NCI-H82 treated with DMSO at 0.1 percent for 48 hours (cell line): ENCODE results near the gene DTHD1.

Source experiments
- DNase-seq: peaks from one replicate; lab custom pipeline; 2025; ENCODE audit not compliant: unreplicated experiment; lab: John Stamatoyannopoulos, UW

DTHD1 gene

DNA sequence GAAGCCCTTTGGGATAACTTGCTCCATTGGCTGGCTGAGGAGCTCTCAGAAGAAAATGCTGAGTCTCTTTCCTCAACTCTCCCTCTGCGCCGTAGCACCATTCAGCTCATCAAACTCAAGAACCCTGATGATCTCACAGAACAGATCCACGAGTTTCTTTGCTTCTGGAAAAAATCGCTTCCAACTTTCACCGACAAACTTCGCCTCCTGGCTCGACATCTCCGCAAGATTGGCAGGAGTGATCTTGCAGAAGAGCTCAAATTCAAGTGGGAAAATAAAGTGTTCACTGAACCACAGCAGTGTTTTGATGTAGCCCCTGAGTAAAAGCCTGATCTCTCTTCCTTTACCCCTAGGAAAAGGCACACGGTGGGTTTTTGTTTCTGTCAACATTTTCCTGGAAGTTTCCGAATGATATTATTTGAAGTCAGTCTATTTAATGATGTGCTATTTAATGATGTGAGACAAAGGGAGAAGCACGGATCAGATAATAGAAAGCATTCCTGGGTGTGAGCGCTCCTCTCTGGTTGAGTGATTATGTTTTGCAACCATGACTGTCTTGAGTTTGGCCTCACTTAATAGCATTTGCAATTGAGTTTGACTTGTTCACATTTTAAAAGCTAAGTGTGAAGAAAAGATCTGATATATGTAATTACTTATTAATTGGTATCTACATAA lies 62.2 kb downstream of the DTHD1 start:
- no peak for DNase-seq

DNA sequence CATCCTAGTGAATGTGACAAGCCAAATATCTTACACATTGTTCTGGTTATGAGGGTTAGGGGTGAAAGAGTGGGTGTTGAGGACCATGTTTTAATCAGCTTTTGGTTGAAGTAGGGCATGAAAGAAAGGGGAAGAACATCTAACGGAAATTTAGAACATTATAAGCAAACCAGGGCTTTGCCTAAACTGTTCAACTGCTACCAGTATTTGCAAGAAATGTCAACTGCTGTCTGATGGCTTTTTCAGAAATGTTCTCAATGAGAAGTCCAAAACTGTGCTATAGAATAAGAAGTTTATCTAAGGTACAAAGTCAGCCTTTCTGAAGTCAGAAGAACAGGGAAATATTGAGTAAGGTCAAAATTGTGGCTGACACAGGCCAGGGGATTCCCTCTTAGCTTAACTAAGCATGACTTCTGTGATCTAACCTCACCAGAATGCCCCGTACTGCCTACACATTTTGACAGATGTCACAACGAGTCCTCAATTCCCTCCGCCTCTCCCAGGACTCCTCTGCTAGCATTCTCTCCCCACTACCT lies 67.1 kb downstream of the DTHD1 start:
- DNase-seq = no peak

DNA sequence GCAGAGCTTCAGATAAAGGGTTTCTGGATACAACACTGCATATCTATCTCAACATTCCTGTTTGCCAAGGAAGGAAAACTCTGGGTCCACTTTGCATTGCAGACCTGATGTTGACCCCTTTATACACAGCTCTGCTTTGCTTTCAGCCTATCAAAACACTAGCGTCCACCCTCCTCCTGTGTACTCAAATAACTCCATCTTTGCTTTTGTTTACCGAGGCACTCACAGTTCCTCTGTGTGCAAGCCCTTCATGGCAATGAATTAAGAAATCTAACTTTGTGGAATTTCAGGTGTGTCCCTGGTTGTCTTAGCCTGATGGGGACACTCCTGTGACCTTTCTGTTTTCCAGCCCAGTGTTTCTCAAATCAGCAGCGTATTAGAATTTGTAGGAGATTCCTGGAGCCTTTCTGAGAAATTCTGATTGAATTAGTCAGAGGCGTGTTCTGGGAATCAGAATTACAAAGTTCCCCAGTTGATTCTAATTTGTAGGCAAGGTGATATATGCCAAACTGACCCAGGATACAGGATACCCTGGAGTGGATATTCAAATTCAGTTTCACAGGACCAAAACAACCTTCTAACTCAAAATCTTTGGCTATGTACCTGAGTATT lies 68.6 kb downstream of the DTHD1 start:
- DNase-seq = no peak

DNA sequence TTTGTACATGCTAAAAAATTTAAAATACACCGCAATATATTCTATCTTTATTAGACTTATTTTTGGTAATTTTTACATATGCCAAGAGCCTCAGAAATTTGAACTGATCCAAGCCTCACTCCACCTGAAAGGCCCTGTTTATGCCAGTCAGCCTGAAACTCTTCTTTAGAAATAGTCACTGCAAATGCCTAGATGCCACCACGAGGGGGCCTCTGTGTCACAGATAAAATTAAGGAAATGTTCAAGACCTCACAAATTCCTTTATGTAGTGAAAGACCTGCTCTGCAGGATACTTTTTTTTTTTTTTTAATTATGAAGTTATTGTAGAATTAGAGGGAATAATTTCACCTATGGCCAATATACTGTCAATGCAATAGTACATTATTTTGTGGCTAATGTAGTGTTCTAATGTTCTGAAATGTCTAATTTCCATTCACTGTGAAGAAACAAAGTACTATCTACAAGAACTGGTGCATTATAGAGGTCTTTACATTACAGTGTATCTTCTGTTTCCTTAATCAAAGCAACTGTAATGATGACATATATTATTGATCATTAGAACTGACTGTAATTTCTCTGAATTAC lies 69.8 kb downstream of the DTHD1 start:
- DNase-seq = no peak

DNA sequence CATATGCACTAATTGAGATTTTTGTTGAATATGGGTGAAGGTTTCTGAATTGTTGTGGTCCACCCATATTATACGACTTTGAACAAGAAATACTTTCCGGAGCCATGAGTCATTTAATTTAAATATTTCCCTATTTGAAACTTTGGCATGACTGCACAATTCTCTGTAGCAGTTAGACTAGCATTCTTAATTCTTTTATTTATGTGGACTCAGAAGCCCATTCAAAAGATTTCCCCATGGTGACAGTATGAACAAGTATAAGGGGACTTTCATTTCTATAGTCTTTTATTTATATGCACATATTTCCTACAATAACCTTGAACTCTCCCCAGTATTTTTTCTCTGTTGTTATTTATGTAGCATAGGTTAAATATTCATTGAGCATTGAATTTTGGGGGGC lies 72.6 kb downstream of the DTHD1 start:
- no peak for DNase-seq

DNA sequence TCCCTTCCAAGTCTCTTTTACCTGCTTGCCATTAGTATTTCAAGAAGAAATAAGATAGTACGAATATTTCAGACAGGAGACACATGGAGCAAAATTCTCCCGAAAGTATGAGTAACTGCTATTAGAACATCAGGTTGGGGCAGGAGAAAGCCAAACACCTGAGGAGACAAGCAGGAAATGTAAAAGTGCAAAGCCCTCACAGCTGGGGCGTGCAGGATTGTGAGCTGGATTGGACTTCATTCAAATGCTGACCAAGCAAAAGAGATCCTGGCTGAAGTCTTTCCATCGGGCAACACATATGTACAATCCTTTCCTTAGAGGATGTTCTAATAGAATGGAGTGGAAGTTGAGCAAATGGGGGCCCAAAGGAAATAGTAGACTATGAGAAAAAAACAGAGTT lies 76.8 kb downstream of the DTHD1 start:
- no peak for DNase-seq

DNA sequence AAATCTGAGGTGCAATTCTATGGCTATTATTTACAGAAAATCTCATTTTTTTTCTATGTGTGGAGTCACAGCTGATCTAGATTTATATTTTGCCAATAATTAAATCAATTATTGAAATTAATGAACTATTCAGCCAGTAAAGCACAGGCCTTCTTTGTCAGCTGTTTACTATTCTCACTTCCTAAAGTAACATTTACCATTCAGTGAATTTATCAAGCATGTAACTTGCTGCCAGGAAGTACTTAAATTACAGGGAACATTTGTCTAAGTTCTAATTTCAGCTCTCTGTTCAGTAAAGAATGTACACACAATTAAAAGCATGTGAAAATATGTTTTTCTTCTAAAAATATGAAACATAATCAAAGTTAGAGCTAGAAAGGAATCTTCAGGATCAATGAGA lies 79.3 kb downstream of the DTHD1 start:
- DNase-seq = no peak

DNA sequence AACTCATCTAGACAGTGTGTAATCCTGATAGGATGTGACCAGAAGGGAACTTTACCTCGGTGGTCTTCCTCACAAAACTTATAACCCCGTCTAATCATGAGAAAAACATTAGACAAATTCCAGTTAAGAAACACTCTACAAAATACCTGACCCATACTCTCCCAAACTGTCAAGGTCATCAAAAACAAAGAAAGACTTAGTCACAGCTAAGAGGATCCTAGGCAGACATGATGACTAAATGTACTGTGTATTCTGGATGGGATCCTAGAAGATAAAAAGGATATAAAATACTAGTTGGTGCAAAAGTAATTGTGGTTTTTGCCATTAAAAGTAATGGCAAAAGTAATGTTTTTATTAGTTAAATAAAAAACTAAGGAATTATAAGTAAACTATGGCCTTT lies 81.6 kb downstream of the DTHD1 start:
- no peak for DNase-seq

DNA sequence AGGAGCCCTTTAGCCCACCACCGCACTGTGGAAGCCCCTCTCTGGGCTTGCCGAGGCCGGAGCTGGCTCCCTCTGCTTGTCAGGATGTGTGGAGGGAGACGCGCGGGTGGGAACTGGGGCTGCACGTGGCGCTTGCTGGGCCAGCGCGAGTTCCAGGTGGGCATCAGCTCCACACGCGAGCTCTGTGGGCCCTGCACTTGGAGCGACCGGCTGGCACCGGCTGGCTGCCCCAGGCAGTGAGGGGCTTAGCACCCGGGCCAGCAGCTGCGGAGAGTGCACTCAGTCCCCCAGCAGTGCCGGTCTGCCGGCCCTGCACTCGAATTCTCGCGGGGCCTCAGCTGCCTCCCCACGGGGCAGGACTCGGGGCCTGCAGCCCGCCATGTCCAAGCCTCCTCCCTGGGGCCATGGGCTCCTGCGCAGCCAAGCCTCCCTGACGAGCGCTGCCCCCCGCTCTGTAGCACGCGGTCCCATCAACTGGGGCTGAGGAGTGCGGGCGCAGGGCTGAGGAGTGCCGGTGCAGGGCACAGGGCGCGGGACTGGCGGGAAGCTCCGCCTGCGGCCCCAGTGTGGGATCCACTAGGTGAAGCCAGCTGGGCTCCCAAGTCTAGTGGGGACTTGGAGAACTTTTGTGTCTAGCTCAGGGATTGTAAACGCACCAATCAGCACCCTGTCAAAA lies 93.6 kb downstream of the DTHD1 start:
- no peak for DNase-seq

DNA sequence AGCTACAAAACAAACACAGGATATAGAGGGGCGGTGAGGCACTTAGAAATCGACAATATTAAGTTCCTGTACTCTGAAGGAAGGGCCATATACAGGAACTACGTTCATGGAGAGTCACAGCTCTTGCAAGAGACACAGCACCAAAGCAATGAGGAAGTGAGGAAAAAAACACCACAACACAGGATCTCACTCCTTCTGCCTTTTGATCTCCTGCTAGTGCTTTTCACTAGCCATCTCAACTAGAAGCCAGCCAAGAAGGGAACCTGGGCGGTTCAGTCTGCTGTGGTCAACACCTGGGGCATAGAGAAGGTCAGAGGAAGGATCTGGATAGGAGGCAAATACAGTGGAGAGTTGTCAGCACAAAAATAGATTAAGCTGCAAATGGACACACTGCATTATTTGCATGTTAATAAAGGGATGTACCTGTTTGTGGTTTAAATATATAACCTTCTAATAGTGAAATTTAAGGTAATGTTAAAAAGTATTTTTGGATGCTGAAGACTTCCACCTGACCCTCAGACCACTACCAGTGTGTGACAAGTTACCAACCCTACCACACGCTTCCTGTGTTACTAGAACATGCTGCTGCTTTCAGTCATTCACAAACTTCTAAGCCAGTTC lies 104.6 kb downstream of the DTHD1 start:
- no peak for DNase-seq

DNA sequence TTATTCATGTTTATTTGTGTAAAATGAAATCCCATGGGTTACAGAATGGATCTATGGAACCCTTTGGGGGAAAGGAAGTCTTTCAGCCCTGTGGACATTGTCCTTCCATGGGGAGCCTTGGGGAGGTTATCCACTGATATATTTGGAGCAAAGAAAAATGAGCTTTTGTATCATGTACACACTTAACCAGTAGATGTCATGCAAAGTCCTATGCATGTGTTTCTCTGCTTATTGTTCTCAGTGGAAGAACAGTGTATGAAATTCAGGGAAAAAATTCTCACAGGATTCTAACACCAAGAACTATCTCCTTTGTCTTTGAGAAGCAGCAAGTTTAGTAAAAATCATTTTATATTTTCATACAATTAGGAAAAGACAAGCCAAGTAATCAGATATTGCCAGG lies 105.3 kb downstream of the DTHD1 start:
- DNase-seq = no peak

DNA sequence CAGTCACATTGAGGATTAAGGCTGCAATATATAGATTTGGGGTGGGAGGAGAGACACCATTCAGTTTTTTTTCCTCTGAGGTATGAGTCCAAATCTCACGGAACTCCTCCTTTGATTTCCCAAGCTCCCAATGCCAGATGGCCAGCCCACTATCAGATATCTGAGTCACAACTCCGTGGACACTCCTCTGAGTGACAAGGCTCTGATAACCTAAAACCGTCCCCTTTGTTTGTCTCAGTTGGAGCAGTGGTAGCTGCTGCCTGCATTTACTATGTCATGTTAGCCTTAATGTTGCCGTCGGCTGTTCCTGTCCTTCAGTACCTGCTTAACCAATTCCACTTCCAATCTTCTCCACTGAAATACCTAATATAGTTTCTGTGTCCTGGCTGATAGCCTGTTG lies 107.3 kb downstream of the DTHD1 start:
- no peak for DNase-seq

DNA sequence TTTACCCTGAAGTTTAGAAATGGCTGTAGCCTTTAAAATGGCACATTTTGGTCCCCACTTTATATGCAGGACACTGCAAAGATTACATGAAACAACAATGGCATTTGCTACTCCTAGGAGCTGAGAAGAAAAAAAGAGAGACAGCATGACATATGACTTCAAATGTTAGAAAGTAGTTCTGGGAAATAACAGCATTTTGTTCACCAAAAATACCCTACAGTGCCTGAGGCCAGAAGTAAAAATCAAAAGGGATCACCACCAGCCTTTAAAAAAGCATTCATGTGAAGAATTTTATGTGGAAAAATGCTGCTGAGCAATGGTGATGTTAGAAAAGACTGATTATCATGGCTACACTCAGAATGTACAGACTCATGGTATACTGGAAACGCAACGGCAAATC lies 110.0 kb downstream of the DTHD1 start:
- DNase-seq = no peak

DNA sequence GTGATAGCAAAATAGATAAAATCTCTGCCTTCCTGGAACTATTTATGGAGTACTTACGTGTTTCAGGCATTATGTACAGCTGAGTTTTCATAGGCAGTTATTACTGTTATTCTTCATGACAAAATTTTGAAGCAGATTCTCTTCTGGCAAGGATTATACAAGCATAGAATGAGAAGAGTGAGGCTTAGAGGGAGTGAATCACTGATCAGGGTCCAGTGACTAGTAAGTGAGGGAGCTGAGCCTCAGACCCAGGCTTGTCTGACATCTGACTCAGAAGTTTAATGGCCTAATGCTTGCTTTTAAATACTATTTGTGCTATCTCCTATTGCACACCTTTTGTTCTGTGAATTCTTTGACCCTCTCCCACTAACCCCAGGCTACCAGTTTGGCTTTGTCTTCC lies 110.6 kb downstream of the DTHD1 start:
- DNase-seq = no peak

DNA sequence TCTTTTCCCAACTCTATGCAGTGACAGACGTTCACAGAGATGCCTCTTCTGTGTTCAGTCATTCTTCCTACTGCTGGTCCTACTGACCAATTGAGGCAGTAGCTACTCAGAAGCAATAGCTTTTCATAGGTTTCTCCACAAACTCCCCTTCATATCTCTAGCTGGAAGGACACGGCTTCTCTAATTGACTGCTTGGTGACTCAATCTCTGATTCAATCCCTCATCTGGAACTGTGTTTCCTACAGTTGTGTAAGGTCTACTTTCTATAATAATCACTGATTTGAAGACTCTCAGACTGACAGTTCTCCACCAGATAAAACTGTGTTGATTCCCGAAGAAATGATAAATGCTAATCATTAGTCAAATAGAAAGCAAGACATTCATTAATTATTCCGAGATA lies 111.5 kb downstream of the DTHD1 start:
- no peak for DNase-seq
